ENCODE measurements around the gene PALLD. TPM values are rescaled to one million over a fixed set of nuclear protein-coding genes. Genes with fewer than 3 reads are reported as not detected.

Gene PALLD
- polyA plus RNA-seq, 3 donors = 6.1 to 11.8 (median 9.9) TPM

DNA sequence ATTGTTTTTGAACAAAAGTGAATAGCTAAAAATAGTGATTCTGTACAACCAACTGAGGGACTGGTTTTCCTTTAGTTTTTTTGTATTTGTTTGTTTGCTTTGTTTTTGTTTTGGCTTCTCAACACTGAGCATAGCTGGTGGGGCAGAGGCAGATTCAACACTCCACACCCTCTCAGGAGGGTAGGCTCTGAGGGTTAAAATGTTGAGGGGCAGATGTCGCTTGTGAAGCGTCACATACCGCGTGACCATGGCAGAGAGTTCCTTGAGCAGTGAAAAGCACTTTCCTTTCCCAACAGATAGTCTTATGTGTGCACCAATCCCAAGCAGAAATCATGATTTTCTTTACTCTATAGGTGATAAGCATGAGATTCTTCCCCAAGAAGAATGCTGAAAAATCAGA is 155.0 kb downstream of the PALLD start:
- H3K4me2 ChIP-seq (replicated peaks; ENCODE audit: extremely low read depth, low read length, poor library complexity, severe bottlenecking) = no peak overlapping the region
- intact Hi-C loops (cut with micrococcal nuclease) = no loop called here
- H3K9me3 ChIP-seq (replicated peaks in 1 of 2; ENCODE audit: control insufficient read depth in 1 of 2, insufficient read depth in 1 of 2, low read length in 2 of 2) = no peaks in the 10 kb centered on the region
- no peak overlapping the region for H3K27ac ChIP-seq (ENCODE audit: low read depth in 1 of 2, low read length in 2 of 2)
- peaks cover 2 to 8% of the 10 kb centered on the region in 2 donors for H3K27me3 ChIP-seq (ENCODE audit: control insufficient read depth in 2 of 2, insufficient read depth in 2 of 2, low read length in 2 of 2)
- no peak for DNase-seq
- no peak overlapping the region for H3K9ac ChIP-seq (ENCODE audit: insufficient read depth, low read length, poor library complexity, severe bottlenecking)
- no peaks in the 10 kb centered on the region for H3K9me3 Mint-ChIP-seq
- no peaks in the 10 kb centered on the region for H3K79me2 ChIP-seq (ENCODE audit: insufficient read depth, low read length)
- peaks cover 6 to 10% (median 9%) of the 10 kb centered on the region in 3 donors for H3K27me3 Mint-ChIP-seq (ENCODE audit: low read depth in 3 of 3)
- no peaks in the 10 kb centered on the region for H3K4me1 Mint-ChIP-seq
- WGBS (ENCODE audit: insufficient coverage) = no CpG with 5 or more reads among the region's 4 CpGs
- no peak overlapping the region for H3K4me3 Mint-ChIP-seq
- no peaks in the 10 kb centered on the region for H3K36me3 ChIP-seq (replicated peaks in 1 of 2; ENCODE audit: control insufficient read depth in 1 of 2, insufficient read depth in 2 of 2, low read length in 2 of 2)
- no peak overlapping the region for H3K4me3 ChIP-seq (replicated peaks in 1 of 3; ENCODE audit: low read depth in 2 of 3, low read length in 3 of 3)
- no peak overlapping the region for H2AFZ ChIP-seq (ENCODE audit: insufficient read depth, low read depth, low read length, poor library complexity, severe bottlenecking)
- no peaks in the 10 kb centered on the region for H3K36me3 Mint-ChIP-seq
- TF ChIP-seq, protein P1, sequence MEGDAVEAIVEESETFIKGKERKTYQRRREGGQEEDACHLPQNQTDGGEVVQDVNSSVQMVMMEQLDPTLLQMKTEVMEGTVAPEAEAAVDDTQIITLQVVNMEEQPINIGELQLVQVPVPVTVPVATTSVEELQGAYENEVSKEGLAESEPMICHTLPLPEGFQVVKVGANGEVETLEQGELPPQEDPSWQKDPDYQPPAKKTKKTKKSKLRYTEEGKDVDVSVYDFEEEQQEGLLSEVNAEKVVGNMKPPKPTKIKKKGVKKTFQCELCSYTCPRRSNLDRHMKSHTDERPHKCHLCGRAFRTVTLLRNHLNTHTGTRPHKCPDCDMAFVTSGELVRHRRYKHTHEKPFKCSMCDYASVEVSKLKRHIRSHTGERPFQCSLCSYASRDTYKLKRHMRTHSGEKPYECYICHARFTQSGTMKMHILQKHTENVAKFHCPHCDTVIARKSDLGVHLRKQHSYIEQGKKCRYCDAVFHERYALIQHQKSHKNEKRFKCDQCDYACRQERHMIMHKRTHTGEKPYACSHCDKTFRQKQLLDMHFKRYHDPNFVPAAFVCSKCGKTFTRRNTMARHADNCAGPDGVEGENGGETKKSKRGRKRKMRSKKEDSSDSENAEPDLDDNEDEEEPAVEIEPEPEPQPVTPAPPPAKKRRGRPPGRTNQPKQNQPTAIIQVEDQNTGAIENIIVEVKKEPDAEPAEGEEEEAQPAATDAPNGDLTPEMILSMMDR (IDR thresholded peaks at IDR 0.05) = no peak
- H4K20me1 ChIP-seq (ENCODE audit: insufficient read depth, low read length) = no peaks in the 10 kb centered on the region
- no peaks in the 10 kb centered on the region for H3K4me1 ChIP-seq (ENCODE audit: control insufficient read depth in 1 of 2, insufficient read depth in 2 of 2, low read length in 2 of 2)
- no peak overlapping the region for H3K27ac Mint-ChIP-seq

DNA sequence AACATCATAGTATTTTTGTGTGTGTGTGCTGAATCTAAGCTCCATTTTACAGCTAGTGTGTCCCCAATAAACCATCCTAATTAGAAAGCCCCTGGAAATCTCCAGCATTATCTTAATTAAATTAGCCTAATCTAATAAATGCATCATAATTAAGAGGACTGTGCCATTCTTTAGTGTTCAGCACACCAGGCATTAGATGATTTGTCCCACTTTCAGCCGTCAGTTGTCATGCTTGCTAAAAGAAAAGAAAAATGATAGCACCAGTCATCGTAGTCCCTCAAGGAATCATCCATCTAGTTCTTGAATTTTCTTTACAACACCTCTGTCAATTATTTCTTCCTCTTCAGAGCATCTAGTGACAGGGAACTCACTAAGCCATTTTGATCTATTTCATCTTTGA is 155.9 kb downstream of the PALLD start:
- Histone ChIP-seq H2AFZ (ENCODE audit: insufficient read depth, low read depth, low read length, poor library complexity, severe bottlenecking) (no peak overlapping the region), H4K20me1 (ENCODE audit: insufficient read depth, low read length) (no peaks in the 10 kb centered on the region), H3K4me2 (replicated peaks; ENCODE audit: extremely low read depth, low read length, poor library complexity, severe bottlenecking) (no peak overlapping the region), H3K9me3 (replicated peaks in 1 of 2; ENCODE audit: control insufficient read depth in 1 of 2, insufficient read depth in 1 of 2, low read length in 2 of 2) (no peaks in the 10 kb centered on the region), H3K4me3 (replicated peaks in 1 of 3; ENCODE audit: low read depth in 2 of 3, low read length in 3 of 3) (no peak overlapping the region), H3K9ac (ENCODE audit: insufficient read depth, low read length, poor library complexity, severe bottlenecking) (no peak overlapping the region), H3K4me1 (ENCODE audit: control insufficient read depth in 1 of 2, insufficient read depth in 2 of 2, low read length in 2 of 2) (no peaks in the 10 kb centered on the region), H3K27me3 (ENCODE audit: control insufficient read depth in 2 of 2, insufficient read depth in 2 of 2, low read length in 2 of 2) (peaks cover 2 to 8% of the 10 kb centered on the region in 2 donors), H3K36me3 (replicated peaks in 1 of 2; ENCODE audit: control insufficient read depth in 1 of 2, insufficient read depth in 2 of 2, low read length in 2 of 2) (no peaks in the 10 kb centered on the region), H3K27ac (ENCODE audit: low read depth in 1 of 2, low read length in 2 of 2) (no peak overlapping the region), H3K79me2 (ENCODE audit: insufficient read depth, low read length) (no peaks in the 10 kb centered on the region)
- no peak overlapping the region for H3K27ac Mint-ChIP-seq
- TF ChIP-seq, protein P1 (IDR thresholded peaks at IDR 0.05) = no peak
- WGBS (ENCODE audit: insufficient coverage) = 83% methylated on average over 1 of the region's 2 CpGs
- no peaks in the 10 kb centered on the region for H3K4me1 Mint-ChIP-seq
- H3K9me3 Mint-ChIP-seq = no peaks in the 10 kb centered on the region
- no peaks in the 10 kb centered on the region for H3K36me3 Mint-ChIP-seq
- H3K27me3 Mint-ChIP-seq (ENCODE audit: low read depth in 3 of 3) = peaks cover 6 to 10% (median 9%) of the 10 kb centered on the region in 3 donors
- intact Hi-C loops (cut with micrococcal nuclease) = no loop called here
- DNase-seq = no peak
- H3K4me3 Mint-ChIP-seq = no peak overlapping the region

All from CD14-positive monocyte (primary cell).